Panc1 (cell line): ENCODE measurements around the gene PAQR9.

Source experiments
- CTCF ChIP-seq: fragments of 450-650 bp; IDR thresholded peaks from 2 replicates; pipeline ENCODE4 v1.5.1; 2017; ENCODE audit warnings: mild to moderate bottlenecking
- TCF7L2 ChIP-seq: IDR thresholded peaks from 2 replicates; pipeline ENCODE4 v1.6.1; 2011; ENCODE audit warnings: mild to moderate bottlenecking, low read depth, low read length, inconsistent platforms
- TF ChIP-seq, protein P1 (sequence below), 2 experiments: IDR thresholded peaks; 2 replicates each; pipeline ENCODE4 v1.6.1; 2011 to 2012; ENCODE audit warnings: low read depth in 2 of 2, control low read depth in 1 of 2, low read length in 1 of 2, mild to moderate bottlenecking in 1 of 2, moderate library complexity in 1 of 2; ENCODE audit not compliant: insufficient read depth in 1 of 2

DNA sequence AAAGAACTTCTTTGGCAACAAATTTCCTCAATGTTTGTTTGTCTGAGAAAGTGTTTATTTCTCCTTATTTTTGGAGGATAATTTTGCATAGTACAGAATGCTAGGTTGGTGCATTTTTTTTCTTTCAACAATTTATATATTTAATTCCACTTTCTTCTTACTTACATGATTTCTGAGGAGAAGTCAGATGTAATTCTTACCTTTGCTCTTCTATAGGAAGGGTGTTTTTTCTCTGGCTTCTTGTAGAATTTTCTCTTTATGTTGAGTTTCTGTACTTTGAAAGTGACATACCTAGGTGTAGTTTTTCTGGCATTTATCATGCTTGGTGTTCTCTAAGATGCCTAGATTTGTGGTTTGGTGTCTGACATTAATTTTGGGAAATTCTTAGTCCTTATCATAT lies 39.8 kb downstream of the PAQR9 start:
- TF ChIP-seq CTCF (no peak), TCF7L2 (no peak)
- TF ChIP-seq, protein P1, sequence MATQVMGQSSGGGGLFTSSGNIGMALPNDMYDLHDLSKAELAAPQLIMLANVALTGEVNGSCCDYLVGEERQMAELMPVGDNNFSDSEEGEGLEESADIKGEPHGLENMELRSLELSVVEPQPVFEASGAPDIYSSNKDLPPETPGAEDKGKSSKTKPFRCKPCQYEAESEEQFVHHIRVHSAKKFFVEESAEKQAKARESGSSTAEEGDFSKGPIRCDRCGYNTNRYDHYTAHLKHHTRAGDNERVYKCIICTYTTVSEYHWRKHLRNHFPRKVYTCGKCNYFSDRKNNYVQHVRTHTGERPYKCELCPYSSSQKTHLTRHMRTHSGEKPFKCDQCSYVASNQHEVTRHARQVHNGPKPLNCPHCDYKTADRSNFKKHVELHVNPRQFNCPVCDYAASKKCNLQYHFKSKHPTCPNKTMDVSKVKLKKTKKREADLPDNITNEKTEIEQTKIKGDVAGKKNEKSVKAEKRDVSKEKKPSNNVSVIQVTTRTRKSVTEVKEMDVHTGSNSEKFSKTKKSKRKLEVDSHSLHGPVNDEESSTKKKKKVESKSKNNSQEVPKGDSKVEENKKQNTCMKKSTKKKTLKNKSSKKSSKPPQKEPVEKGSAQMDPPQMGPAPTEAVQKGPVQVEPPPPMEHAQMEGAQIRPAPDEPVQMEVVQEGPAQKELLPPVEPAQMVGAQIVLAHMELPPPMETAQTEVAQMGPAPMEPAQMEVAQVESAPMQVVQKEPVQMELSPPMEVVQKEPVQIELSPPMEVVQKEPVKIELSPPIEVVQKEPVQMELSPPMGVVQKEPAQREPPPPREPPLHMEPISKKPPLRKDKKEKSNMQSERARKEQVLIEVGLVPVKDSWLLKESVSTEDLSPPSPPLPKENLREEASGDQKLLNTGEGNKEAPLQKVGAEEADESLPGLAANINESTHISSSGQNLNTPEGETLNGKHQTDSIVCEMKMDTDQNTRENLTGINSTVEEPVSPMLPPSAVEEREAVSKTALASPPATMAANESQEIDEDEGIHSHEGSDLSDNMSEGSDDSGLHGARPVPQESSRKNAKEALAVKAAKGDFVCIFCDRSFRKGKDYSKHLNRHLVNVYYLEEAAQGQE (IDR thresholded peaks at IDR 0.05; ENCODE audit: insufficient read depth in 1 of 2, low read depth in 2 of 2, low read length in 1 of 2) = no peak
